ENCODE data around the gene P2RY14. TPM values are rescaled to one million over a fixed set of nuclear protein-coding genes. Genes with fewer than 3 reads are reported as not detected.

The P2RY14 gene
- polyA plus RNA-seq, 6 donors from 2014 or later, result 35.9 to 74.9 (median 53.4) TPM

DNA sequence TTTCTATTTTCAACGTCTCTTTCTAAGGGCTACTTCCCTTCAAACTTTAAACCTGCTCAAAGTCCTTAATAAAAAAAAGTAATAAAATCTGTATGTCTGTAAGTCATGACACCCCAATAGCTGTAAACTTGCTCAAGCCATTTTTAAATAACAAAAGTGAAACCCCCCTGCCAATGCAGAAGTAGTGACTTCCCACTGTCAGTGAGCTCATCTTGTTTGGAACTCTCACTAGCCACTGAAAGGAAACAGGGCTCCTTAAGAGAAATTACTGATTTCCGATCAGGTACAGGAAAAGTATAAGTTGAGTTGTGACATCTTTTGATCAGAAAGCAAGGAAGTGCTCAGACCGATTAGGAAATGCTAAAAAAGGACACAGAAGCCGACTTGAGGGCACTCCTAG, 47.7 kb downstream of the P2RY14 start:
- peaks cover 44 to 64% (median 58%) of the 10 kb centered on the region in 3 donors for H3K4me1 Mint-ChIP-seq
- H3K27ac Mint-ChIP-seq, result peak overlapping the region; percentile 87 to 99 (median 98)
- H3K9me3 Mint-ChIP-seq, result peaks cover 0 to 3% (median 0%) of the 10 kb centered on the region in 7 donors
- DNase-seq (peak; percentile 72), ATAC-seq (ENCODE audit: low read depth in 2 of 2) (peak; percentile 81 to 82)
- H3K27me3 Mint-ChIP-seq, result no peaks in the 10 kb centered on the region
- H3K4me3 Mint-ChIP-seq, result peak overlapping the region; percentile 59 to 88 (median 79)
- peaks cover 5 to 8% of the 10 kb centered on the region in 2 donors for H3K36me3 Mint-ChIP-seq

DNA sequence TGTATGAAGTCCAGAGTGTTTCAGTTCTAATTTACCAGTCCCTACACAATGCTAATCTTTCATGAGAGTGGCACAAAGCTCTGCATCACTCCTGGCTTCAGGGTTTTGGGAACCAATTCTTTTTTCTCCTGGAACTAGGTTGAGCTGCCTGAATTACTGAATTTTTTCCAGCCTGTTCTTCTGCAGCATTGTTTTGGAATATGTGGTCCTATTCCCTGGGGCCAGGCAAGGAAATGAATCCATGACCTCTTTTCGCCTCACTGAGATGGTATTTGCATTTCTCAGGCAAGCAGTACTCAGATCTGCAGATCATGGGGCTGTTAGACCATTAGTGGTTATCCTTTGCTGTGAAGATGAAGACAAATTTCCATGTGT, 49.7 kb downstream of the P2RY14 start:
- DNase-seq (no peak), ATAC-seq (ENCODE audit: low read depth in 2 of 2) (no peak)
- Mint-ChIP-seq H3K27ac (peak overlapping the region; percentile 84 to 99 (median 90)), H3K4me3 (peak overlapping the region in 5 of 8 donors; percentile 18 to 78 (median 60)), H3K36me3 (peaks cover 2 to 4% of the 10 kb centered on the region in 2 donors), H3K4me1 (peaks cover 46 to 56% (median 48%) of the 10 kb centered on the region in 3 donors), H3K27me3 (no peaks in the 10 kb centered on the region), H3K9me3 (peaks cover 0 to 3% (median 0%) of the 10 kb centered on the region in 7 donors)

DNA sequence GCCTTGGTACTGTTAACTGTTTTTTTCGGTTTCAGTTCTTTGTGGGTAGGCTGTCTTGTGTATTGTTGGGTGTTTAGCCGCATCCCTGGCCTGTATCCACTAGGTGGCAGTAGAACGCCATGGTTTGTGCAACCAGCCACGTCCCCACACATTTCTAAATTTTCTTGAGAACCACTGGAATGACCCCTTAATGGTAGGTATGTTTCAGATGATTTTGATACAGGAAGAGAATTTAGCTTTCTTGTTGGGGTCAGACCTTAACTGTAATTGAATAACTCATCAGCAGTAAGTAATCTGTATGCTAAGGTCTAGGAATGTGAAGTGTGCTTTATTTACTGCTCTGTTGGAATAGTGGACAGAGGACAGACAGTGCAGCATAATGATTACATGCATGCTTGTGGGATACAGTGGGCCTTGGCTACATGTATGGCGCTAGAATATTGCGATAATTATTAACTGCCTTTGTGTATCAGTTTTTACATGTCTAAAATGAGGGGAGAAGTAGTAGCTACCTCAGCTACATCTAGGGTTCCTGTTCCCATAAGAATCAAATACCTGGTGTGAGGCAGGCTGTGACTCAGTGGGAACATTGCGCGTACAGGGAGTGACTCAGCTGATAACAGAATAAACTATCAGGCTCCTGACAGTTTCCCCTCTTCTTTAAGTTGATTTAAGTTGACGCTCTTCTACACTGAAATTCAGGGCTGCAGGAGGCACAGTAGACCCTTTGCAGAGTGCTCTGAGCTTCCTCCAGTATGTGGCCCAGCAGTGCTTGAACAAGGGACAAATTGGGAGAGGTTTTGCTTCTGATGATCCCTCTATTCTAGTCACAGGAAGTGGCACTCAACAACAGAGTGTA, 50.3 kb downstream of the P2RY14 start:
- peak; percentile 75 to 76 for ATAC-seq (ENCODE audit: low read depth in 2 of 2)
- H3K4me1 Mint-ChIP-seq, result peaks cover 44 to 53% (median 44%) of the 10 kb centered on the region in 3 donors
- no peaks in the 10 kb centered on the region for H3K27me3 Mint-ChIP-seq

DNA sequence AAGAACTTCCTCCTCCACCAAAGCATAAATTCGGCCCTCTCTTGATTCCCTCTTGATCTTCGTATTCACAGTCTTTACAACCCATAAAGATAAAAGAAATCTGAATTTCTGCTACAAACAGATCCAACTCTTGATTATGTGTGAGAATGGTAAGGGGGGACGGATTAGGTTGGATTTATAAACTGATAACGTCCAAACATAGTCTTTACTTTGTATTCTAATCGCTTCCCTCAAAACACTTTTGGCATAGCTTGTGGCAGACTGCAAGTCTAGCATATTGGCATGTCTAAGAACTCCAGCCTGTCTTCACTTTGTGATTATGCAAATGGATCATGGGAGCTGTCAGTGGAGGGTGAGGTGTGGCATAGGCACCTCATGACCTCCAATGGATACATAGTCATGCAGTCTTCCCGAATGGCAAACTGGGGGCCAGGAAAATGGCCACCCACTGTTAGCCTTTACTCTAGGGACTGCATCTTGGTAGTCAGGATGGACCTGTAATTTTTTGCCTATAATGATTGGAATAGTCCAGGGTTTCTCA, 51.0 kb downstream of the P2RY14 start:
- Mint-ChIP-seq H3K4me1 (peaks cover 41 to 52% (median 43%) of the 10 kb centered on the region in 3 donors), H3K36me3 (peaks cover 6 to 7% of the 10 kb centered on the region in 2 donors), H3K27me3 (no peaks in the 10 kb centered on the region), H3K9me3 (peaks cover 0 to 2% (median under 1%) of the 10 kb centered on the region in 7 donors), H3K4me3 (peak overlapping the region in 3 of 8 donors; percentile 28 to 59 (median 59)), H3K27ac (peak overlapping the region; percentile 53 to 99 (median 90))
- no peak for DNase-seq
- peak; percentile 2 to 8 for ATAC-seq (ENCODE audit: low read depth in 2 of 2)

More for the DNA sequence above, 50.3 kb downstream of the P2RY14 start:
- H3K9me3 Mint-ChIP-seq, result peaks cover 0 to 2% (median 0%) of the 10 kb centered on the region in 7 donors
- H3K36me3 Mint-ChIP-seq, result no peaks in the 10 kb centered on the region
- H3K4me3 Mint-ChIP-seq, result peak overlapping the region in 6 of 8 donors; percentile 28 to 70 (median 54)
- peak overlapping the region; percentile 85 to 99 (median 90) for H3K27ac Mint-ChIP-seq
- peak; percentile 82 for DNase-seq

- Mint-ChIP-seq H3K4me1 (peaks cover 36 to 47% (median 44%) of the 10 kb centered on the region in 3 donors), H3K36me3 (peaks cover 11 to 12% of the 10 kb centered on the region in 2 donors), H3K9me3 (peaks cover 0 to 5% (median 2%) of the 10 kb centered on the region in 7 donors), H3K27me3 (no peaks in the 10 kb centered on the region), H3K27ac (peak overlapping the region in 2 of 6 donors; percentile 86 to 95), H3K4me3 (no peak overlapping the region)
- ATAC-seq (ENCODE audit: low read depth in 2 of 2), result no peak
- DNase-seq, result no peak
Observed at GRCh38 chr3:151226825-151227224, 51.5 kb downstream of the P2RY14 start.

GRCh38 chr3:151226088-151226563, 52.2 kb downstream of the P2RY14 start:
- ATAC-seq (ENCODE audit: low read depth in 2 of 2) (no peak), DNase-seq (no peak)
- H3K9me3 Mint-ChIP-seq, result peaks cover 0 to 7% (median 2%) of the 10 kb centered on the region in 7 donors
- no peak overlapping the region for H3K27ac Mint-ChIP-seq
- peaks cover 29 to 43% (median 42%) of the 10 kb centered on the region in 3 donors for H3K4me1 Mint-ChIP-seq
- H3K4me3 Mint-ChIP-seq, result no peak overlapping the region
- no peaks in the 10 kb centered on the region for H3K27me3 Mint-ChIP-seq
- peaks cover 12 to 18% of the 10 kb centered on the region in 2 donors for H3K36me3 Mint-ChIP-seq

- H3K9me3 Mint-ChIP-seq, result peaks cover 0 to 8% (median 5%) of the 10 kb centered on the region in 7 donors
- H3K27me3 Mint-ChIP-seq, result no peaks in the 10 kb centered on the region
- peaks cover 28 to 39% (median 35%) of the 10 kb centered on the region in 3 donors for H3K4me1 Mint-ChIP-seq
- peaks cover 18 to 26% of the 10 kb centered on the region in 2 donors for H3K36me3 Mint-ChIP-seq
- no peak overlapping the region for H3K4me3 Mint-ChIP-seq
- H3K27ac Mint-ChIP-seq, result peak overlapping the region in 3 of 6 donors; percentile 44 to 77 (median 57)
- DNase-seq (no peak), ATAC-seq (ENCODE audit: low read depth in 2 of 2) (no peak)
Observed at GRCh38 chr3:151225040-151225975, 53.0 kb downstream of the P2RY14 start.

GRCh38 chr3:151224268-151224866, 54.0 kb downstream of the P2RY14 start:
- H3K27ac Mint-ChIP-seq, result peak overlapping the region in 4 of 6 donors; percentile 7 to 55 (median 38)
- H3K27me3 Mint-ChIP-seq, result no peaks in the 10 kb centered on the region
- ATAC-seq (ENCODE audit: low read depth in 2 of 2) (no peak), DNase-seq (no peak)
- H3K4me1 Mint-ChIP-seq, result peaks cover 23 to 36% (median 25%) of the 10 kb centered on the region in 3 donors
- peaks cover 18 to 26% of the 10 kb centered on the region in 2 donors for H3K36me3 Mint-ChIP-seq
- H3K4me3 Mint-ChIP-seq, result no peak overlapping the region
- peaks cover 0 to 8% (median 5%) of the 10 kb centered on the region in 7 donors for H3K9me3 Mint-ChIP-seq

DNA sequence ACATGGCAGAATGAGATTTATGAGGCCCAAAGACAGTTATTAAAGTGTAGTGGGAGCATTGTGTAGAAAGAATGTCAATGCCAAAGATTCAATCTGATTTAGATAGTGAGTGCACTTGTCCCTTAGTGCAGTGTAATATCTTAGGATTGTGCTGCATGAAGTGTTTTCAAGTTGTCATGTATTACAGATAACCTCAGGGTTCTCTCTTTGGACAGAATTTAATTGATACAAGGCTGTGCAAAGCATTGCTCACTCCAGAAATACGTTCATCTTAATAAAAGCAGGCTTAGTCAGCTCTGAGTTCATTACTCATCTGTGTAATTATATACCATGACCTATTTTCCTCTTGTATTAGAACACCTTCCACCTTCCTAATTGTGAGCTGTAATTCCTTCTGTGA, 59.3 kb downstream of the P2RY14 start:
- peaks cover 23 to 26% of the 10 kb centered on the region in 2 donors for H3K36me3 Mint-ChIP-seq
- H3K27ac Mint-ChIP-seq, result peak overlapping the region in 1 of 6 donors; percentile 49
- DNase-seq (no peak), ATAC-seq (ENCODE audit: low read depth in 2 of 2) (no peak)
- H3K4me1 Mint-ChIP-seq, result peaks cover 3 to 17% (median 7%) of the 10 kb centered on the region in 3 donors
- no peaks in the 10 kb centered on the region for H3K27me3 Mint-ChIP-seq
- no peak overlapping the region for H3K4me3 Mint-ChIP-seq
- peaks cover 0 to 8% (median 5%) of the 10 kb centered on the region in 7 donors for H3K9me3 Mint-ChIP-seq

GRCh38 chr3:151218136-151218535, 60.2 kb downstream of the P2RY14 start:
- no peak overlapping the region for H3K27ac Mint-ChIP-seq
- peaks cover 0 to 8% (median 5%) of the 10 kb centered on the region in 7 donors for H3K9me3 Mint-ChIP-seq
- H3K27me3 Mint-ChIP-seq, result no peaks in the 10 kb centered on the region
- peaks cover 23 to 26% of the 10 kb centered on the region in 2 donors for H3K36me3 Mint-ChIP-seq
- ATAC-seq (ENCODE audit: low read depth in 2 of 2) (no peak), DNase-seq (no peak)
- H3K4me3 Mint-ChIP-seq, result no peak overlapping the region
- peaks cover 3 to 17% (median 7%) of the 10 kb centered on the region in 3 donors for H3K4me1 Mint-ChIP-seq

DNA sequence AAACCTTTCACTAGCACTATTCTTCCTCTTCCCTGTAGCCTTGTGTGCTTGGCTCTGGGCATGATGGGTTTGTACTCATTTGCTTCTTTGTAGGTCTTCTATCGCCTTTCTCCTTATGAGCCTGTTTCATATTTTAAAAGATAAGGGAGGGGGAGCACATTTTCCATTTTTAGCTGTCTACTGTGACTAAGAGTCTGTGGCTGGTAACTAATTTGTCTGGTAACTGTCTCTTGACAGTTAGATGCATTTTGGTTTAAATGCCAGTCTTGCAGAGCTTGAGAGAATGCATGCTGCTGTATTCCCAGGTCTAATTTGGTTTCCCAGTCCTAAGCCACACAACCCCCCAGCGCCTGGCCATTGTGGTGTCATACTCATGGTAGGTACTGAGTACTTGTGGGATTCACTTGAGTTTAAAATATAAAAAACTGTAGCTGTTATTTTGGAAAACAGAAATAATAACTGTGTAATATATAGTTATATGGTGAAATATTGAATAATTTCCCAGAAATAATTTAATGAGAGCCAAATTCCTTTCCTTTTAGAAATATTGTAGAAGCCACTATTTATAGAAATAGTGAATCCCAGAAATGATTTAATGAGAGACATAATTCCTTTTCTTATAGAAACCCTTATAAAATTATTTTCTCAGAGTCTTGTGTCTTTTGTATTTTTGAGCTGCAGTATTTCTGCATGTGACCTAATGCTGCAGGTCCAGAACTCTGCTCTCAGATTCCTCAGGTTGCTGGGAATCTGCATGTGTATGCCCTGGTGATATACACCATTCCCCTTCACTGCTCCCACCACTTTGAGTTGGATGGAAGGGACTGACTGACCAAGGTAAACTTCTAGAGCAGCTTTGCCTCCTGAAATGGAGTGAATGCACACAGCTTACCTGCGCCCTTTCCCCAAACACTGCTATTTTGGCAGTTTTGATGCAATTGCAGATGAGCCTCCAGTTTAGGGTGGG, 61.4 kb downstream of the P2RY14 start:
- ATAC-seq (ENCODE audit: low read depth in 2 of 2), result no peak
- Mint-ChIP-seq H3K9me3 (peaks cover 0 to 5% (median 4%) of the 10 kb centered on the region in 7 donors), H3K36me3 (peaks cover 12 to 16% of the 10 kb centered on the region in 2 donors), H3K4me1 (peaks cover 3 to 11% (median 7%) of the 10 kb centered on the region in 3 donors), H3K4me3 (no peak overlapping the region), H3K27ac (peak overlapping the region in 3 of 6 donors; percentile 40 to 90 (median 59)), H3K27me3 (no peaks in the 10 kb centered on the region)
- no peak for DNase-seq
